ENCODE measurements around the gene PPP2R1B. TPM values are rescaled to one million over a fixed set of nuclear protein-coding genes. Genes with fewer than 3 reads are reported as not detected.
"Not testable (repeated sequence)": the region's sequence is repeated elsewhere in the genome, so short reads cannot be mapped to it uniquely, and the experiment has no call there.

The PPP2R1B gene
- total RNA-seq, 1 experiment from 2014 or later = 27.3 TPM

GRCh38 chr11:111718436-111718835 lies 47.8 kb downstream of the PPP2R1B start:
- peak; percentile 81 for DNase-seq (ENCODE audit: unreplicated experiment)
- Mint-ChIP-seq H3K27me3 (ENCODE audit: insufficient read depth, unreplicated experiment) (no peaks in the 10 kb centered on the region), H3K27ac (ENCODE audit: low read depth, unreplicated experiment) (peak overlapping the region; percentile 89), H3K36me3 (ENCODE audit: insufficient read depth, unreplicated experiment) (peaks cover 40% of the 10 kb centered on the region), H3K9me3 (ENCODE audit: unreplicated experiment) (no peaks in the 10 kb centered on the region), H3K4me3 (ENCODE audit: unreplicated experiment) (no peak overlapping the region), H3K4me1 (ENCODE audit: insufficient read depth, unreplicated experiment) (peaks cover 26% of the 10 kb centered on the region)
- CTCF ChIA-PET = interaction anchor here (0.6 to 2.4 kb wide), 3 partner anchors 14 to 114 kb away, joined by 3 to 10 read pairs (median 4); no protein-coding TSS in a partner anchor
- TF ChIP-seq, protein P1, sequence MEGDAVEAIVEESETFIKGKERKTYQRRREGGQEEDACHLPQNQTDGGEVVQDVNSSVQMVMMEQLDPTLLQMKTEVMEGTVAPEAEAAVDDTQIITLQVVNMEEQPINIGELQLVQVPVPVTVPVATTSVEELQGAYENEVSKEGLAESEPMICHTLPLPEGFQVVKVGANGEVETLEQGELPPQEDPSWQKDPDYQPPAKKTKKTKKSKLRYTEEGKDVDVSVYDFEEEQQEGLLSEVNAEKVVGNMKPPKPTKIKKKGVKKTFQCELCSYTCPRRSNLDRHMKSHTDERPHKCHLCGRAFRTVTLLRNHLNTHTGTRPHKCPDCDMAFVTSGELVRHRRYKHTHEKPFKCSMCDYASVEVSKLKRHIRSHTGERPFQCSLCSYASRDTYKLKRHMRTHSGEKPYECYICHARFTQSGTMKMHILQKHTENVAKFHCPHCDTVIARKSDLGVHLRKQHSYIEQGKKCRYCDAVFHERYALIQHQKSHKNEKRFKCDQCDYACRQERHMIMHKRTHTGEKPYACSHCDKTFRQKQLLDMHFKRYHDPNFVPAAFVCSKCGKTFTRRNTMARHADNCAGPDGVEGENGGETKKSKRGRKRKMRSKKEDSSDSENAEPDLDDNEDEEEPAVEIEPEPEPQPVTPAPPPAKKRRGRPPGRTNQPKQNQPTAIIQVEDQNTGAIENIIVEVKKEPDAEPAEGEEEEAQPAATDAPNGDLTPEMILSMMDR (IDR thresholded peaks at IDR 0.05; ENCODE audit: unreplicated experiment) = no peak
- no TSS peak for BruUV-seq (replicated peaks)
- intact Hi-C loops (cut with micrococcal nuclease) = loop anchor here (5.0 kb wide), 1 partner anchor 116 kb away; the partner anchor contains the start of gene SIK2
- POLR2A ChIA-PET = interaction anchor here (0.9 to 1.6 kb wide), 2 partner anchors 12 to 19 kb away, joined by 3 to 7 read pairs; no protein-coding TSS in a partner anchor

GRCh38 chr11:111717660-111718059 lies 48.5 kb downstream of the PPP2R1B start:
- H3K27ac Mint-ChIP-seq (ENCODE audit: low read depth, unreplicated experiment); DNase-seq (ENCODE audit: unreplicated experiment); BruUV-seq (replicated peaks); H3K27me3 Mint-ChIP-seq (ENCODE audit: insufficient read depth, unreplicated experiment); H3K9me3 Mint-ChIP-seq (ENCODE audit: unreplicated experiment); H3K4me3 Mint-ChIP-seq (ENCODE audit: unreplicated experiment): not testable (repeated sequence)
- peaks cover 34% of the 10 kb centered on the region for H3K36me3 Mint-ChIP-seq (ENCODE audit: insufficient read depth, unreplicated experiment)
- H3K4me1 Mint-ChIP-seq (ENCODE audit: insufficient read depth, unreplicated experiment) = peaks cover 26% of the 10 kb centered on the region
- ChIA-PET POLR2A (interaction anchor here (1.6 kb wide), 1 partner anchor 13 kb away, joined by 7 read pairs; no protein-coding TSS in a partner anchor), CTCF (interaction anchor here (0.6 to 2.4 kb wide), 3 partner anchors 37 to 315 kb away, joined by 3 to 10 read pairs (median 3); no protein-coding TSS in a partner anchor)
- intact Hi-C loops (cut with micrococcal nuclease) = loop anchor here (5.0 kb wide), 1 partner anchor 115 kb away; the partner anchor contains the start of gene SIK2

GRCh38 chr11:111715142-111715816 lies 50.9 kb downstream of the PPP2R1B start:
- H3K9me3 Mint-ChIP-seq (ENCODE audit: unreplicated experiment) = no peaks in the 10 kb centered on the region
- H3K4me3 Mint-ChIP-seq (ENCODE audit: unreplicated experiment) = no peak overlapping the region
- intact Hi-C loops (cut with micrococcal nuclease) = loop anchor here (5.0 kb wide), 1 partner anchor 113 kb away; the partner anchor contains the start of gene SIK2
- DNase-seq (ENCODE audit: unreplicated experiment) = no peak
- TF ChIP-seq, protein P1 (IDR thresholded peaks at IDR 0.05; ENCODE audit: unreplicated experiment) = no peak
- no TSS peak for BruUV-seq (replicated peaks)
- peaks cover 34% of the 10 kb centered on the region for H3K36me3 Mint-ChIP-seq (ENCODE audit: insufficient read depth, unreplicated experiment)
- H3K27me3 Mint-ChIP-seq (ENCODE audit: insufficient read depth, unreplicated experiment) = no peaks in the 10 kb centered on the region
- CTCF ChIA-PET = interaction anchor here (0.7 kb wide), 1 partner anchor 224 kb away, joined by 3 read pairs; no protein-coding TSS in a partner anchor
- H3K4me1 Mint-ChIP-seq (ENCODE audit: insufficient read depth, unreplicated experiment) = peaks cover 26% of the 10 kb centered on the region
- POLR2A ChIA-PET = interaction anchor here (0.6 to 0.9 kb wide), 3 partner anchors 51 to 371 kb away, joined by 3 to 4 read pairs (median 3); partner anchors contain the start of genes PPP2R1B, SDHD and TIMM8B
- no peak overlapping the region for H3K27ac Mint-ChIP-seq (ENCODE audit: low read depth, unreplicated experiment)

GRCh38 chr11:111714522-111714921 lies 51.7 kb downstream of the PPP2R1B start:
- no peak overlapping the region for H3K27ac Mint-ChIP-seq (ENCODE audit: low read depth, unreplicated experiment)
- no peak overlapping the region for H3K4me3 Mint-ChIP-seq (ENCODE audit: unreplicated experiment)
- ChIA-PET CTCF (no interaction called here), POLR2A (interaction anchor here (0.7 kb wide), 1 partner anchor 372 kb away, joined by 3 read pairs; the partner anchor contains the start of genes SDHD and TIMM8B)
- TF ChIP-seq, protein P1 (IDR thresholded peaks at IDR 0.05; ENCODE audit: unreplicated experiment) = no peak
- intact Hi-C loops (cut with micrococcal nuclease) = no loop called here
- no peaks in the 10 kb centered on the region for H3K27me3 Mint-ChIP-seq (ENCODE audit: insufficient read depth, unreplicated experiment)
- BruUV-seq (replicated peaks) = no TSS peak
- no peaks in the 10 kb centered on the region for H3K9me3 Mint-ChIP-seq (ENCODE audit: unreplicated experiment)
- H3K4me1 Mint-ChIP-seq (ENCODE audit: insufficient read depth, unreplicated experiment) = peaks cover 23% of the 10 kb centered on the region
- DNase-seq (ENCODE audit: unreplicated experiment) = no peak
- peaks cover 31% of the 10 kb centered on the region for H3K36me3 Mint-ChIP-seq (ENCODE audit: insufficient read depth, unreplicated experiment)

All from MCF 10A (cell line).